PFSK-1 (cell line): ENCODE measurements around the gene CNTNAP2.

ENCODE experiments used
- POLR2AphosphoS5 ChIP-seq: IDR thresholded peaks from 2 replicates; pipeline ENCODE4 v1.6.1; 2012; ENCODE audit warnings: low read depth, mild to moderate bottlenecking, control low read depth, low read length, moderate library complexity
- SIN3A ChIP-seq: IDR thresholded peaks from 2 replicates; pipeline ENCODE4 v1.6.1; 2012; ENCODE audit warnings: mild to moderate bottlenecking, low read length, moderate library complexity, borderline replicate concordance; ENCODE audit not compliant: insufficient read depth
- TF ChIP-seq, protein P1 (sequence below), 2 experiments: IDR thresholded peaks; 2 replicates each; pipeline versions ENCODE4 v1.6.1 to v1.8.0; 2011 to 2012; ENCODE audit warnings: low read depth in 2 of 2, low read length in 2 of 2, control low read depth in 1 of 2, inconsistent platforms in 1 of 2, mild to moderate bottlenecking in 1 of 2, moderate library complexity in 1 of 2; ENCODE audit not compliant: insufficient read depth in 1 of 2

- TF ChIP-seq POLR2AphosphoS5: no peak
- TF ChIP-seq SIN3A: no peak
- TF ChIP-seq, protein P1, sequence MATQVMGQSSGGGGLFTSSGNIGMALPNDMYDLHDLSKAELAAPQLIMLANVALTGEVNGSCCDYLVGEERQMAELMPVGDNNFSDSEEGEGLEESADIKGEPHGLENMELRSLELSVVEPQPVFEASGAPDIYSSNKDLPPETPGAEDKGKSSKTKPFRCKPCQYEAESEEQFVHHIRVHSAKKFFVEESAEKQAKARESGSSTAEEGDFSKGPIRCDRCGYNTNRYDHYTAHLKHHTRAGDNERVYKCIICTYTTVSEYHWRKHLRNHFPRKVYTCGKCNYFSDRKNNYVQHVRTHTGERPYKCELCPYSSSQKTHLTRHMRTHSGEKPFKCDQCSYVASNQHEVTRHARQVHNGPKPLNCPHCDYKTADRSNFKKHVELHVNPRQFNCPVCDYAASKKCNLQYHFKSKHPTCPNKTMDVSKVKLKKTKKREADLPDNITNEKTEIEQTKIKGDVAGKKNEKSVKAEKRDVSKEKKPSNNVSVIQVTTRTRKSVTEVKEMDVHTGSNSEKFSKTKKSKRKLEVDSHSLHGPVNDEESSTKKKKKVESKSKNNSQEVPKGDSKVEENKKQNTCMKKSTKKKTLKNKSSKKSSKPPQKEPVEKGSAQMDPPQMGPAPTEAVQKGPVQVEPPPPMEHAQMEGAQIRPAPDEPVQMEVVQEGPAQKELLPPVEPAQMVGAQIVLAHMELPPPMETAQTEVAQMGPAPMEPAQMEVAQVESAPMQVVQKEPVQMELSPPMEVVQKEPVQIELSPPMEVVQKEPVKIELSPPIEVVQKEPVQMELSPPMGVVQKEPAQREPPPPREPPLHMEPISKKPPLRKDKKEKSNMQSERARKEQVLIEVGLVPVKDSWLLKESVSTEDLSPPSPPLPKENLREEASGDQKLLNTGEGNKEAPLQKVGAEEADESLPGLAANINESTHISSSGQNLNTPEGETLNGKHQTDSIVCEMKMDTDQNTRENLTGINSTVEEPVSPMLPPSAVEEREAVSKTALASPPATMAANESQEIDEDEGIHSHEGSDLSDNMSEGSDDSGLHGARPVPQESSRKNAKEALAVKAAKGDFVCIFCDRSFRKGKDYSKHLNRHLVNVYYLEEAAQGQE (IDR thresholded peaks at IDR 0.05; ENCODE audit: insufficient read depth in 1 of 2, low read depth in 2 of 2, low read length in 2 of 2): no peak
These were observed 637.8 kb downstream of the CNTNAP2 start for GRCh38 chr7:146754385-146754784.
